ENCODE results near the gene RPL36. TPM values are rescaled to one million over a fixed set of nuclear protein-coding genes. Genes with fewer than 3 reads are reported as not detected.

Gene RPL36
- total RNA-seq, 4 donors from 2014 or later: 329 to 784 (median 462) TPM

GRCh38 chr19:5683177-5683886 lies 6.8 kb upstream of the RPL36 start:
- Histone ChIP-seq H3K27me3 (no peaks in the 10 kb centered on the region), H3K4me3 (no peak overlapping the region), H3K9me3 (no peaks in the 10 kb centered on the region), H3K4me1 (peaks cover 14 to 20% of the 10 kb centered on the region in 2 donors), H3K27ac (no peak overlapping the region), H3K36me3 (peaks cover 0 to 4% of the 10 kb centered on the region in 2 donors)
- no peak for ATAC-seq
- in situ Hi-C loops (cut with MboI; ENCODE audit: low sequenced_read_pairs in 4 of 4): loop anchor here in 1 of 4 donors (10.0 kb wide), 1 partner anchor 59 kb away; the partner anchor contains the start of genes SAFB and SAFB2
- intact Hi-C loops (cut with DNase I; ENCODE audit: low total_unique reads): no loop called here
- TF ChIP-seq POLR2A (IDR thresholded peaks at IDR 0.05): no peak
- TF ChIP-seq, protein P1, sequence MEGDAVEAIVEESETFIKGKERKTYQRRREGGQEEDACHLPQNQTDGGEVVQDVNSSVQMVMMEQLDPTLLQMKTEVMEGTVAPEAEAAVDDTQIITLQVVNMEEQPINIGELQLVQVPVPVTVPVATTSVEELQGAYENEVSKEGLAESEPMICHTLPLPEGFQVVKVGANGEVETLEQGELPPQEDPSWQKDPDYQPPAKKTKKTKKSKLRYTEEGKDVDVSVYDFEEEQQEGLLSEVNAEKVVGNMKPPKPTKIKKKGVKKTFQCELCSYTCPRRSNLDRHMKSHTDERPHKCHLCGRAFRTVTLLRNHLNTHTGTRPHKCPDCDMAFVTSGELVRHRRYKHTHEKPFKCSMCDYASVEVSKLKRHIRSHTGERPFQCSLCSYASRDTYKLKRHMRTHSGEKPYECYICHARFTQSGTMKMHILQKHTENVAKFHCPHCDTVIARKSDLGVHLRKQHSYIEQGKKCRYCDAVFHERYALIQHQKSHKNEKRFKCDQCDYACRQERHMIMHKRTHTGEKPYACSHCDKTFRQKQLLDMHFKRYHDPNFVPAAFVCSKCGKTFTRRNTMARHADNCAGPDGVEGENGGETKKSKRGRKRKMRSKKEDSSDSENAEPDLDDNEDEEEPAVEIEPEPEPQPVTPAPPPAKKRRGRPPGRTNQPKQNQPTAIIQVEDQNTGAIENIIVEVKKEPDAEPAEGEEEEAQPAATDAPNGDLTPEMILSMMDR (IDR thresholded peaks at IDR 0.05 in 4 of 5, conservative IDR thresholded peaks at IDR 0.05 in 1 of 5): no peak
- no peak for DNase-seq

- TF ChIP-seq, protein P1 (IDR thresholded peaks at IDR 0.05 in 4 of 5, conservative IDR thresholded peaks at IDR 0.05 in 1 of 5): no peak
- TF ChIP-seq POLR2A (IDR thresholded peaks at IDR 0.05): no peak
- ATAC-seq (no peak), DNase-seq (no peak)
- Histone ChIP-seq H3K27me3 (no peaks in the 10 kb centered on the region), H3K27ac (no peak overlapping the region), H3K36me3 (no peaks in the 10 kb centered on the region), H3K4me1 (peaks cover 9 to 15% of the 10 kb centered on the region in 2 donors), H3K4me3 (no peak overlapping the region), H3K9me3 (no peaks in the 10 kb centered on the region)
- intact Hi-C loops (cut with DNase I; ENCODE audit: low total_unique reads) (loop anchor here (5.0 kb wide), 1 partner anchor 1923 kb away; the partner anchor contains the start of genes APBA3 and MRPL54), in situ Hi-C loops (cut with MboI; ENCODE audit: low sequenced_read_pairs in 4 of 4) (loop anchor here in 1 of 4 donors (10.0 kb wide), 1 partner anchor 60 kb away; the partner anchor contains the start of genes SAFB and SAFB2)
Measured at GRCh38 chr19:5684694-5685430, 5.2 kb upstream of the RPL36 start.

- peaks cover 14 to 18% of the 10 kb centered on the region in 2 donors for H3K4me1 ChIP-seq
- no peaks in the 10 kb centered on the region for H3K36me3 ChIP-seq
- H3K27me3 ChIP-seq: no peaks in the 10 kb centered on the region
- peak overlapping the region; percentile 56 to 82 (median 72) for H3K4me3 ChIP-seq
- TF ChIP-seq, protein P1 (IDR thresholded peaks at IDR 0.05 in 4 of 5, conservative IDR thresholded peaks at IDR 0.05 in 1 of 5): no peak
- TF ChIP-seq POLR2A (IDR thresholded peaks at IDR 0.05): no peak
- H3K27ac ChIP-seq: peak overlapping the region; percentile 82 to 93 (median 88)
- intact Hi-C loops (cut with DNase I; ENCODE audit: low total_unique reads): loop anchor here (5.0 kb wide), 1 partner anchor 1924 kb away; the partner anchor contains the start of genes APBA3 and MRPL54
- ATAC-seq: no peak
- no peaks in the 10 kb centered on the region for H3K9me3 ChIP-seq
- no peak for DNase-seq
- in situ Hi-C loops (cut with MboI; ENCODE audit: low sequenced_read_pairs in 4 of 4): loop anchor here in 1 of 4 donors (10.0 kb wide), 1 partner anchor 61 kb away; the partner anchor contains the start of genes SAFB and SAFB2
Measured at GRCh38 chr19:5686326-5686646, 3.8 kb upstream of the RPL36 start.

DNA sequence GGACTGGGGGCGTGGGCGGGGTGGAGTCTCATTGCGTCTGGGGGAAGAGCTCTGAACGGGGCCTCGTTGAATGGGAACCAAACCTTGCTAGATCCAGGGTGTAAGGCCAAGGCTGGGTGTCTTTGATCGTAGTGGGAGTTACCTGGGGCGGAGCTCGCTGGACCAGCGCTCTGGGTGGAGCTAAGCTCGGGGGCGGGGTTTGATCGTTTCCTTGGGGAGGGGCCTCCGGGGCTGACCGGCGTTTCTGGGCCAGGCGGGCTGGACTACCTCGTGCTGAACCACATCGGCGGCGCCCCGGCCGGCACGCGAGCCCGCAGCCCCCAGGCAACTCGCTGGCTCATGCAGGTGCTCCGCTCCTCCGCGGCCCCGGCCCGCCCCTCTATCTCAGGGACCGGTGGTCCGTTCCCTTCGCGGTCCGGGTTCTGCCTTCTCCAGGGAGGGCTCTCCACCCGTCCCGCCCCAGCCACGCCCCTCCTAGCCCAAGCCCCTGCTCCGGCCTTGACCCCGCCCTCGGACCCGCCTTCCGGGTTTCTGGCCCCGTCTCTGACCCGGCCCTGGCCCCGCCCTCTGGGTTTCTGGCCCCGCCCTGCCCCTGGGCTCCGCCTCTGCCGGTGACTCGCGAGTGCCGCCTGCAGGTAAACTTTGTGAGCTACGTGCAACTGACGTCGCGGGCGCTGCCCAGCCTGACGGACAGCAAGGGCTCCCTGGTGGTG lies 3.3 kb upstream of the RPL36 start:
- peak in 1 of 2 donors; percentile 44 for TF ChIP-seq POLR2A (IDR thresholded peaks at IDR 0.05)
- TF ChIP-seq, protein P1 (IDR thresholded peaks at IDR 0.05 in 4 of 5, conservative IDR thresholded peaks at IDR 0.05 in 1 of 5): peak; percentile 68 to 91 (median 84)
- H3K36me3 ChIP-seq: peaks cover 0 to 2% of the 10 kb centered on the region in 2 donors
- peaks cover 16 to 21% of the 10 kb centered on the region in 2 donors for H3K4me1 ChIP-seq
- H3K27ac ChIP-seq: peak overlapping the region; percentile 82 to 93 (median 88)
- intact Hi-C loops (cut with DNase I; ENCODE audit: low total_unique reads): loop anchor here (5.0 kb wide), 1 partner anchor 1925 kb away; the partner anchor contains the start of genes APBA3 and MRPL54
- H3K9me3 ChIP-seq: no peaks in the 10 kb centered on the region
- DNase-seq (peak; percentile 94), ATAC-seq (peak; percentile 69 to 74)
- in situ Hi-C loops (cut with MboI; ENCODE audit: low sequenced_read_pairs in 4 of 4): loop anchor here in 1 of 4 donors (10.0 kb wide), 1 partner anchor 62 kb away; the partner anchor contains the start of genes SAFB and SAFB2
- no peaks in the 10 kb centered on the region for H3K27me3 ChIP-seq
- peak overlapping the region; percentile 56 to 82 (median 72) for H3K4me3 ChIP-seq

Data from gastrocnemius medialis (tissue), 4 donors.